ENCODE measurements around the gene OR6C76. TPM values are rescaled to one million over a fixed set of nuclear protein-coding genes. Genes with fewer than 3 reads are reported as not detected.
"Not testable (repeated sequence)": the region's sequence is repeated elsewhere in the genome, so short reads cannot be mapped to it uniquely, and the experiment has no call there.

Gene OR6C76
- total RNA-seq, 4 donors from 2014 or later, result not detected

- TF ChIP-seq CTCF (IDR thresholded peaks at IDR 0.05) (no peak), POLR2A (IDR thresholded peaks at IDR 0.05) (no peak)
- no peak overlapping the region for H3K27ac ChIP-seq
- H3K4me3 ChIP-seq, result no peak overlapping the region
- H3K36me3 ChIP-seq, result no peaks in the 10 kb centered on the region
- H3K27me3 ChIP-seq, result no peaks in the 10 kb centered on the region
- no peaks in the 10 kb centered on the region for H3K4me1 ChIP-seq
- no peaks in the 10 kb centered on the region for H3K9me3 ChIP-seq
- no peak for DNase-seq
- intact Hi-C loops (cut with DNase I; ENCODE audit: low total_unique reads), result no loop called here
Observed at GRCh38 chr12:55420307-55420962, 5.6 kb upstream of the OR6C76 start.

- no peak for DNase-seq
- H3K4me3 ChIP-seq, result no peak overlapping the region
- no peaks in the 10 kb centered on the region for H3K9me3 ChIP-seq
- no peaks in the 10 kb centered on the region for H3K36me3 ChIP-seq
- TF ChIP-seq POLR2A (IDR thresholded peaks at IDR 0.05), result no peak
- TF ChIP-seq CTCF (IDR thresholded peaks at IDR 0.05), result no peak
- H3K27ac ChIP-seq, result no peak overlapping the region
- intact Hi-C loops (cut with DNase I; ENCODE audit: low total_unique reads), result no loop called here
- H3K27me3 ChIP-seq, result no peaks in the 10 kb centered on the region
- no peaks in the 10 kb centered on the region for H3K4me1 ChIP-seq
Observed at GRCh38 chr12:55428331-55429243, 2.5 kb downstream of the OR6C76 start.

- DNase-seq; intact Hi-C loops (cut with DNase I; ENCODE audit: low total_unique reads); H3K4me3 ChIP-seq; H3K27me3 ChIP-seq; H3K9me3 ChIP-seq; H3K27ac ChIP-seq; H3K4me1 ChIP-seq; H3K36me3 ChIP-seq: not testable (repeated sequence)
Observed at GRCh38 chr12:55441233-55441632, 15.2 kb downstream of the OR6C76 start.

GRCh38 chr12:55443776-55444175 lies 17.7 kb downstream of the OR6C76 start, which contains the start of gene OR6C2:
OR6C2 (plus strand) TSS chr12:55444076; CDS start chr12:55452214, 8,138 bp downstream.
- DNase-seq, result no peak
- Histone ChIP-seq H3K36me3 (no peaks in the 10 kb centered on the region), H3K4me3 (no peak within 1 kb of the TSS), H3K4me1 (no peaks in the 10 kb centered on the region), H3K9me3 (no peaks in the 10 kb centered on the region), H3K27ac (no peak within 1 kb of the TSS), H3K27me3 (no peaks in the 10 kb centered on the region)
- intact Hi-C loops (cut with DNase I; ENCODE audit: low total_unique reads), result no loop called here
- no peak for TF ChIP-seq CTCF (IDR thresholded peaks at IDR 0.05)
- TF ChIP-seq POLR2A (IDR thresholded peaks at IDR 0.05), result no peak

GRCh38 chr12:55445357-55445756 lies 19.3 kb downstream of the OR6C76 start:
- Histone ChIP-seq H3K27ac (no peak overlapping the region), H3K4me1 (no peaks in the 10 kb centered on the region), H3K4me3 (no peak overlapping the region), H3K36me3 (no peaks in the 10 kb centered on the region), H3K9me3 (no peaks in the 10 kb centered on the region), H3K27me3 (no peaks in the 10 kb centered on the region)
- no peak for TF ChIP-seq CTCF (IDR thresholded peaks at IDR 0.05)
- TF ChIP-seq POLR2A (IDR thresholded peaks at IDR 0.05), result no peak
- DNase-seq, result no peak
- intact Hi-C loops (cut with DNase I; ENCODE audit: low total_unique reads), result no loop called here
